Colonic mucosa (tissue), 4 donors: ENCODE results near the gene AK1. TPM values are rescaled to one million over a fixed set of nuclear protein-coding genes. Genes with fewer than 3 reads are reported as not detected.

Source experiments
- DNase-seq: peaks from one replicate; pipeline ENCODE4 v3.0.0-alpha.2; 2020
- H3K27ac ChIP-seq: fragments of 200-600 bp; one replicate; pipeline ENCODE4 v1.8.0; 2021
- H3K27me3 ChIP-seq: fragments of 200-600 bp; one replicate; pipeline ENCODE4 v1.8.0; 2021
- H3K36me3 ChIP-seq: fragments of 200-600 bp; one replicate; pipeline ENCODE4 v1.8.0; 2021
- H3K4me1 ChIP-seq: fragments of 200-600 bp; one replicate; pipeline ENCODE4 v1.8.0; 2021; ENCODE audit warnings: mild to moderate bottlenecking
- H3K4me3 ChIP-seq: fragments of 200-600 bp; one replicate; pipeline ENCODE4 v1.8.0; 2021
- H3K9ac ChIP-seq, 2 donors: one replicate each; pipeline ENCODE4 v1.7.0; 2013; ENCODE audit warnings: control low read depth in 2 of 2, low read depth in 2 of 2, low read length in 2 of 2
- H3K9me3 ChIP-seq: fragments of 200-600 bp; one replicate; pipeline ENCODE4 v1.8.0; 2021
- intact Hi-C: fragments of 100-400 bp; cut with DNase I; formaldehyde crosslinking; loops from one replicate; pipeline ENCODE4 v1.14.1; 2022
- total RNA-seq, 2 donors: library from RNA; stranded (reverse); fragmentation: NEBNext Ultra II Directional in 1 of 2; extraction: Animal tissue kit (Norgen Biotek cat#: 25700) in 1 of 2; gene quantifications; one replicate each; pipeline ENCODE4 v1.2.1, GENCODE V29; 2021
- TF ChIP-seq, protein P1 (sequence below): fragments of 200-600 bp; IDR thresholded peaks from one replicate; pipeline ENCODE4 v1.8.0; 2022; ENCODE audit warnings: antibody characterized with exemption, mild to moderate bottlenecking
- donor health status: healthy.
- donor health status: DM: no; HTN: no; CAD: no.
- donor health status: DM: no; HTN: no; CAD: no.

Gene AK1
- total RNA-seq, 2 donors from 2014 or later: 159 to 166 TPM

GRCh38 chr9:127862075-127863011 is 15.1 kb downstream of the AK1 start:
- Histone ChIP-seq H3K4me3 (no peak overlapping the region), H3K36me3 (no peaks in the 10 kb centered on the region), H3K27me3 (no peaks in the 10 kb centered on the region), H3K9me3 (no peaks in the 10 kb centered on the region), H3K27ac (peak overlapping the region; percentile 53), H3K9ac (peak overlapping the region; percentile 21 to 27), H3K4me1 (peaks cover 8% of the 10 kb centered on the region)
- intact Hi-C loops: no loop called here
- peak; percentile 68 for DNase-seq
- TF ChIP-seq, protein P1, sequence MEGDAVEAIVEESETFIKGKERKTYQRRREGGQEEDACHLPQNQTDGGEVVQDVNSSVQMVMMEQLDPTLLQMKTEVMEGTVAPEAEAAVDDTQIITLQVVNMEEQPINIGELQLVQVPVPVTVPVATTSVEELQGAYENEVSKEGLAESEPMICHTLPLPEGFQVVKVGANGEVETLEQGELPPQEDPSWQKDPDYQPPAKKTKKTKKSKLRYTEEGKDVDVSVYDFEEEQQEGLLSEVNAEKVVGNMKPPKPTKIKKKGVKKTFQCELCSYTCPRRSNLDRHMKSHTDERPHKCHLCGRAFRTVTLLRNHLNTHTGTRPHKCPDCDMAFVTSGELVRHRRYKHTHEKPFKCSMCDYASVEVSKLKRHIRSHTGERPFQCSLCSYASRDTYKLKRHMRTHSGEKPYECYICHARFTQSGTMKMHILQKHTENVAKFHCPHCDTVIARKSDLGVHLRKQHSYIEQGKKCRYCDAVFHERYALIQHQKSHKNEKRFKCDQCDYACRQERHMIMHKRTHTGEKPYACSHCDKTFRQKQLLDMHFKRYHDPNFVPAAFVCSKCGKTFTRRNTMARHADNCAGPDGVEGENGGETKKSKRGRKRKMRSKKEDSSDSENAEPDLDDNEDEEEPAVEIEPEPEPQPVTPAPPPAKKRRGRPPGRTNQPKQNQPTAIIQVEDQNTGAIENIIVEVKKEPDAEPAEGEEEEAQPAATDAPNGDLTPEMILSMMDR: no peak

DNA sequence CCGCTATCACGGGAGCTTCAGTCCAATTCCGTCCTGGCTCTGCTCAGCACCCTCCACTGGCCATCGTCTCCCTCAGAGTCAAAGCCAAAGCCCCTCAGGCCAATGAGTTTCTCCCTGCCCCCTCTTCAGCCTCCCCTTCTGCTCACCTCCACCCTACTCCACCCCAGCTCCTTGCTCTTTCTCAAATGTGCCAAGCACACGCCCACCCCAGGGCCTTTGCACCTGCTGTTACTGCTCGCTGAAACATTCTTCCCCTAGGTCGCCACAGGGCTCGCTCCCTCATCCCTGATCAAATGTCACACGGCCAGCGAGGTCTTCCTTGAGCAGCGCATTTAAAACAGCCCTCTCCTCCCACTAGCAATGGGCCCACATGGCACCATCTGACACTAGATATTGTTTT is 16.7 kb downstream of the AK1 start:
- Histone ChIP-seq H3K36me3 (no peaks in the 10 kb centered on the region), H3K27me3 (no peaks in the 10 kb centered on the region), H3K9ac (no peak overlapping the region), H3K4me1 (peaks cover 8% of the 10 kb centered on the region), H3K27ac (no peak overlapping the region), H3K4me3 (no peak overlapping the region), H3K9me3 (no peaks in the 10 kb centered on the region)
- DNase-seq: no peak
- intact Hi-C loops: no loop called here
- TF ChIP-seq, protein P1: no peak

GRCh38 chr9:127860260-127860659 is 17.2 kb downstream of the AK1 start:
- intact Hi-C loops: no loop called here
- Histone ChIP-seq H3K9me3 (no peaks in the 10 kb centered on the region), H3K27ac (no peak overlapping the region), H3K4me1 (peaks cover 8% of the 10 kb centered on the region), H3K27me3 (no peaks in the 10 kb centered on the region), H3K36me3 (no peaks in the 10 kb centered on the region), H3K9ac (no peak overlapping the region), H3K4me3 (no peak overlapping the region)
- DNase-seq: no peak
- TF ChIP-seq, protein P1: no peak

GRCh38 chr9:127858041-127858512 is 19.4 kb downstream of the AK1 start:
- Histone ChIP-seq H3K36me3 (no peaks in the 10 kb centered on the region), H3K4me1 (peaks cover 8% of the 10 kb centered on the region), H3K27ac (no peak overlapping the region), H3K27me3 (no peaks in the 10 kb centered on the region), H3K9me3 (no peaks in the 10 kb centered on the region), H3K9ac (peak overlapping the region; percentile 50 to 55), H3K4me3 (no peak overlapping the region)
- TF ChIP-seq, protein P1: no peak
- intact Hi-C loops: no loop called here
- no peak for DNase-seq

- H3K36me3 ChIP-seq: no peaks in the 10 kb centered on the region
- no peaks in the 10 kb centered on the region for H3K27me3 ChIP-seq
- intact Hi-C loops: no loop called here
- no peak for DNase-seq
- peaks cover 8% of the 10 kb centered on the region for H3K4me1 ChIP-seq
- no peak overlapping the region for H3K9ac ChIP-seq
- no peaks in the 10 kb centered on the region for H3K9me3 ChIP-seq
- H3K27ac ChIP-seq: no peak overlapping the region
- no peak overlapping the region for H3K4me3 ChIP-seq
- TF ChIP-seq, protein P1: no peak
These were observed 20.2 kb downstream of the AK1 start for GRCh38 chr9:127857278-127857677.
